H9 (cell line): Measurements from ENCODE around the gene LHPP. TPM values are rescaled to one million over a fixed set of nuclear protein-coding genes. Genes with fewer than 3 reads are reported as not detected.

ENCODE experiments used
- DNase-seq: peaks from one replicate; pipeline ENCODE4 v3.0.0-alpha.2; 2017
- H2AFZ ChIP-seq: one replicate; pipeline ENCODE4 v1.6.1; 2013; ENCODE audit warnings: mild to moderate bottlenecking, low read length, control low read depth, moderate library complexity
- H2AK5ac ChIP-seq: 2 replicates; pipeline ENCODE4 v1.6.1; 2013; ENCODE audit warnings: low read length, control low read depth, mixed read lengths; ENCODE audit not compliant: insufficient read length
- H2BK120ac ChIP-seq: one replicate; pipeline ENCODE4 v1.6.1; 2013; ENCODE audit warnings: low read depth, mild to moderate bottlenecking, low read length, control low read depth, inconsistent platforms; ENCODE audit not compliant: poor library complexity, severe bottlenecking
- H2BK12ac ChIP-seq: 2 replicates; pipeline ENCODE4 v1.6.1; 2013; ENCODE audit warnings: low read length, control low read depth, mixed read lengths, low read depth; ENCODE audit not compliant: insufficient read length
- H2BK15ac ChIP-seq: 2 replicates; pipeline ENCODE4 v1.6.1; 2013; ENCODE audit warnings: low read depth, low read length, control low read depth
- H2BK20ac ChIP-seq: one replicate; pipeline ENCODE4 v1.6.1; 2013; ENCODE audit warnings: low read depth, mild to moderate bottlenecking, low read length, control low read depth, inconsistent platforms; ENCODE audit not compliant: poor library complexity, severe bottlenecking
- H2BK5ac ChIP-seq: 2 replicates; pipeline ENCODE4 v1.6.1; 2013; ENCODE audit warnings: low read length, control low read depth, mixed read lengths; ENCODE audit not compliant: insufficient read length
- H3K14ac ChIP-seq: 2 replicates; pipeline ENCODE4 v1.6.1; 2013; ENCODE audit warnings: low read length, control low read depth; ENCODE audit not compliant: insufficient read depth
- H3K18ac ChIP-seq: 2 replicates; pipeline ENCODE4 v1.6.1; 2013; ENCODE audit warnings: low read depth, mild to moderate bottlenecking, mixed read lengths, low read length, control low read depth; ENCODE audit not compliant: insufficient read length
- H3K23ac ChIP-seq: 2 replicates; pipeline ENCODE4 v1.6.1; 2013; ENCODE audit warnings: low read length, control low read depth, mixed read lengths, low read depth; ENCODE audit not compliant: insufficient read length
- H3K23me2 ChIP-seq: 2 replicates; pipeline ENCODE4 v1.6.1; 2013; ENCODE audit warnings: low read depth, mild to moderate bottlenecking, mixed read lengths, low read length, control low read depth; ENCODE audit not compliant: insufficient read length, poor library complexity, severe bottlenecking
- H3K27ac ChIP-seq: 2 replicates; pipeline ENCODE4 v1.5.1; 2013; ENCODE audit warnings: low read length, control low read depth, mixed read lengths, low read depth; ENCODE audit not compliant: insufficient read length
- H3K27me3 ChIP-seq: 2 replicates; pipeline ENCODE4 v1.6.1; 2013; ENCODE audit warnings: low read length, control low read depth, inconsistent platforms; ENCODE audit not compliant: insufficient read depth
- H3K4ac ChIP-seq: 2 replicates; pipeline ENCODE4 v1.6.1; 2013; ENCODE audit warnings: low read depth, mild to moderate bottlenecking, control low read depth, inconsistent platforms, low read length, moderate library complexity
- H3K4me1 ChIP-seq: 2 replicates; pipeline ENCODE4 v1.6.1; 2013; ENCODE audit warnings: low read length, control low read depth, inconsistent platforms; ENCODE audit not compliant: insufficient read depth
- H3K4me2 ChIP-seq: 2 replicates; pipeline ENCODE4 v1.6.1; 2013; ENCODE audit warnings: low read length, control low read depth, mixed read lengths; ENCODE audit not compliant: insufficient read length, insufficient read depth
- H3K56ac ChIP-seq: 2 replicates; pipeline ENCODE4 v1.6.1; 2013; ENCODE audit warnings: low read depth, mild to moderate bottlenecking, mixed read lengths, low read length, control low read depth; ENCODE audit not compliant: insufficient read length
- H3K79me1 ChIP-seq: 2 replicates; pipeline ENCODE4 v1.6.1; 2013; ENCODE audit warnings: low read depth, mild to moderate bottlenecking, moderate library complexity, low read length, control low read depth, inconsistent platforms; ENCODE audit not compliant: insufficient read depth, poor library complexity, severe bottlenecking
- H3K79me2 ChIP-seq: 2 replicates; pipeline ENCODE4 v1.6.1; 2013; ENCODE audit warnings: low read length, control low read depth, inconsistent platforms; ENCODE audit not compliant: insufficient read depth
- H3K9ac ChIP-seq: 2 replicates; pipeline ENCODE4 v1.6.1; 2013; ENCODE audit warnings: low read length, control low read depth, mixed read lengths; ENCODE audit not compliant: insufficient read length; ENCODE audit errors: extremely low read depth
- H3K9me3 ChIP-seq: one replicate; pipeline ENCODE4 v1.6.1; 2013; ENCODE audit warnings: low read depth, low read length, inconsistent platforms; ENCODE audit not compliant: control insufficient read depth
- H3T11ph ChIP-seq: one replicate; pipeline ENCODE4 v1.6.1; 2013; ENCODE audit warnings: mild to moderate bottlenecking, low read length, control low read depth, inconsistent platforms
- H4K20me1 ChIP-seq: one replicate; pipeline ENCODE4 v1.6.1; 2013; ENCODE audit not compliant: control insufficient read depth, insufficient read length, insufficient read depth
- H4K5ac ChIP-seq: 2 replicates; pipeline ENCODE4 v1.6.1; 2013; ENCODE audit warnings: low read depth, mild to moderate bottlenecking, mixed read lengths, low read length, control low read depth; ENCODE audit not compliant: insufficient read length
- H4K8ac ChIP-seq: replicated peaks from 2 replicates; pipeline ENCODE4 v1.6.1; 2013; ENCODE audit warnings: low read length, control low read depth, mixed read lengths, low read depth; ENCODE audit not compliant: insufficient read length
- H4K91ac ChIP-seq: 2 replicates; pipeline ENCODE4 v1.6.1; 2013; ENCODE audit warnings: low read depth, mild to moderate bottlenecking, moderate library complexity, mixed read lengths, low read length, control low read depth; ENCODE audit not compliant: insufficient read length
- H3K27ac Mint-ChIP-seq, 3 experiments: 2 replicates in 2 of 3; 3 replicates in 1 of 3; pipeline ENCODE4 v1.8.0; 2020 to 2021; ENCODE audit warnings: mixed read lengths in 3 of 3, mild to moderate bottlenecking in 1 of 3, moderate library complexity in 1 of 3
- H3K27me3 Mint-ChIP-seq: 2 replicates; pipeline ENCODE4 v1.8.0; 2021; ENCODE audit warnings: low read depth, mild to moderate bottlenecking, moderate library complexity, mixed read lengths
- H3K36me3 Mint-ChIP-seq, 3 experiments: 2 replicates in 2 of 3; 3 replicates in 1 of 3; pipeline ENCODE4 v1.8.0; 2020 to 2021; ENCODE audit warnings: low read depth in 3 of 3, mixed read lengths in 3 of 3; ENCODE audit not compliant: insufficient read depth in 1 of 3
- H3K4me1 Mint-ChIP-seq, 2 experiments: 2 replicates each; pipeline ENCODE4 v1.8.0; 2020; ENCODE audit warnings: mixed read lengths in 2 of 2
- H3K4me3 Mint-ChIP-seq, 2 experiments: 2 replicates in 1 of 2; 3 replicates in 1 of 2; pipeline ENCODE4 v1.8.0; 2020 to 2021; ENCODE audit warnings: mild to moderate bottlenecking in 2 of 2, mixed read lengths in 2 of 2, moderate library complexity in 1 of 2
- H3K9me3 Mint-ChIP-seq, 2 experiments: 2 replicates in 1 of 2; 3 replicates in 1 of 2; pipeline ENCODE4 v1.8.0; 2020; ENCODE audit warnings: mild to moderate bottlenecking in 2 of 2, mixed read lengths in 2 of 2, moderate library complexity in 1 of 2
- CTCF ChIP-seq: fragments of 200-600 bp; sonication (generic); conservative IDR thresholded peaks from 3 replicates; pipeline ENCODE4 v1.8.0; 2021; ENCODE audit warnings: antibody characterized with exemption, mild to moderate bottlenecking
- WGBS: extraction: QIAGEN DNeasy Blood & Tissue Kit; methylation state at CpG from one replicate; pipeline ENCODE4 v1.1.7; 2013; ENCODE audit warnings: missing lambda C conversion rate, low lambda C conversion rate, mixed read lengths; ENCODE audit not compliant: insufficient read length; ENCODE audit errors: extremely low coverage; 5-methylcytosine and 5-hydroxymethylcytosine counted together
- total RNA-seq: library from RNA; stranded (reverse); gene quantifications from 2 replicates; pipeline ENCODE4 v1.2.1, GENCODE V29; 2021

The LHPP gene
- total RNA-seq, 1 experiment from 2014 or later = 29.6 TPM

DNA sequence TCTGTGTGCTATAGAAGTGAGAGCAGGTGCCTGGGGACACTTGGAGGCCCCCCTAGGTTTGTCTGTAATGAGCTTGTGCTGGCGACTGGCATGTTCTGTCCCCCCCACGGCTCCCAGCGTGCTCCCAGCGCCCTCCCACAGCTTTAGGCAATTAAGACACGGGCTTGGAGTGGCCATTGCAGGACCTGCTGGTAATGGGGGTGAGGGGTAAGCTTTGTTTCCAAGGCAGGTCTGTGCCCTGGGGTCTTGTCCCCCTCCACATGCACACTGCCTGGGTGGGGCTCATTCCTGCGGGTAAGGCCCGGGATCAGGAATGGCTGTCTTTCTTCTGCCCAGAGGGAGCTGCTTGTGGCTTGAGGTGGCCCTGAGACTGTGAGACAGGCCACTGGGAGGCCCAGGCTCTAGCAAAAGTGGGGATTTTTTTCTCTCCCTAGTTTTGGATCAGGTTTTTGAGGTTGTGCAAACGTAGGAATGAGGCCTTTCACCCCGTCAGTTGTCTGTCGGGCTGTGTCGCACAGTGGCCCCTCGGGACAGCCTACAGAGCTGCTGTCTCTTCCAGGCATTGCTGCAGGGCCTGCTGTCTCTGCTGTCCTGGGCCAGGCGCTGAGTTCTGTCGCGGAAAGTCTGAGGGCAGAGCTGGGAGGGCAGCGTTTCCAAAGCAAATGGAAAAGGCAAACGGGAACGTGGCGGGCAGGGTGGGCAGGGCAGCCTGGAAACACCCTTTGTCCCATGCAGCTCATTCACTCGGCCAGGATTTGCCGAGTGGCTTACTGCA, 107.4 kb downstream of the LHPP start:
- H3K27ac ChIP-seq = no peak overlapping the region
- no peak overlapping the region for H3K4me2 ChIP-seq
- no peak overlapping the region for H3K56ac ChIP-seq
- H3K27me3 ChIP-seq = no peaks in the 10 kb centered on the region
- no peak overlapping the region for H3K4ac ChIP-seq
- no peaks in the 10 kb centered on the region for H3K23me2 ChIP-seq
- H3K18ac ChIP-seq = no peak overlapping the region
- no peak overlapping the region for H4K91ac ChIP-seq
- no peaks in the 10 kb centered on the region for H3K36me3 Mint-ChIP-seq
- H2BK12ac ChIP-seq = no peak overlapping the region
- H3K79me2 ChIP-seq = no peaks in the 10 kb centered on the region
- peaks cover 14 to 15% of the 10 kb centered on the region in 2 experiments for H3K4me1 Mint-ChIP-seq
- H2BK15ac ChIP-seq = no peak overlapping the region
- no peak overlapping the region; a peak in 1 of 5 replicates for H3K4me3 Mint-ChIP-seq
- H2BK20ac ChIP-seq = no peak overlapping the region
- TF ChIP-seq CTCF = no peak
- H3K23ac ChIP-seq = no peak overlapping the region
- no peak overlapping the region for H3K9ac ChIP-seq
- H2BK120ac ChIP-seq = no peak overlapping the region
- no peak overlapping the region for H3K14ac ChIP-seq
- H2BK5ac ChIP-seq = no peak overlapping the region
- H3K4me1 ChIP-seq = peaks cover 6% of the 10 kb centered on the region; the same call in 1 of the 2 replicates
- H2AFZ ChIP-seq = no peak overlapping the region
- no peak overlapping the region for H4K5ac ChIP-seq
- H4K8ac ChIP-seq = no peak overlapping the region
- H3K79me1 ChIP-seq = no peaks in the 10 kb centered on the region
- peaks cover 0 to 3% of the 10 kb centered on the region in 2 experiments; a peak in 2 of 5 replicates for H3K9me3 Mint-ChIP-seq
- H3K27me3 Mint-ChIP-seq = no peaks in the 10 kb centered on the region; the same call in 1 of the 2 replicates
- H3T11ph ChIP-seq = no peak overlapping the region
- no peak overlapping the region for H2AK5ac ChIP-seq
- H3K27ac Mint-ChIP-seq = peak overlapping the region in 2 of 3 experiments; percentile 28 to 40; a peak in 3 of 7 replicates
- H4K20me1 ChIP-seq = no peaks in the 10 kb centered on the region
- no peak for DNase-seq
- H3K9me3 ChIP-seq = no peaks in the 10 kb centered on the region
- no CpG with 5 or more reads among the region's 21 CpGs for WGBS
